Measurements from ENCODE around the gene INTS6.

Gene INTS6

DNA sequence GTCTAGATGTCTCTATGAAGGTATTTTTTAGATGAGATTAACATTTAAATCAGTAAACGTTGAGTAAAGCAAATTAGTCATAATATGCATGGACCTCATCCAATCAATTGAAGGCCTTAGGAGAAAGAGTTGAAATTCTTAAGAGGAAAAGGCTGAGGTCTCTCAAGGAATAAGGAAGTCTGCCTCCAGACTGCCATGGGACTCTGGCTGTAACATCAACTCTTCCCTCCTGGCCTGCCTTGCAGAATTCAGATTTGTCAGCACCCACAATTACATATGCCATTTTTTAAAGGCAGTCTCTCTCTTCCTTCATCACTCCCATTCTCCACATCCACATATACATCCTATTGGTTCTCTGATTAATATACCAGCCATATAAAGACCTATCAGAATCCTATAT is 28.8 kb upstream of the INTS6 start:
- H3K4me1 ChIP-seq (ENCODE audit: control insufficient read depth, low read length) = no peaks in the 10 kb centered on the region
- peaks cover 12% of the 10 kb centered on the region; the same call in 1 of the 2 replicates for H3K27me3 ChIP-seq (ENCODE audit: control insufficient read depth, low read length)
- H3K27ac ChIP-seq (ENCODE audit: low read depth, low read length) = no peak overlapping the region
- H3K79me2 ChIP-seq (ENCODE audit: control insufficient read depth, low read length) = no peaks in the 10 kb centered on the region
- TF ChIP-seq, protein P1, sequence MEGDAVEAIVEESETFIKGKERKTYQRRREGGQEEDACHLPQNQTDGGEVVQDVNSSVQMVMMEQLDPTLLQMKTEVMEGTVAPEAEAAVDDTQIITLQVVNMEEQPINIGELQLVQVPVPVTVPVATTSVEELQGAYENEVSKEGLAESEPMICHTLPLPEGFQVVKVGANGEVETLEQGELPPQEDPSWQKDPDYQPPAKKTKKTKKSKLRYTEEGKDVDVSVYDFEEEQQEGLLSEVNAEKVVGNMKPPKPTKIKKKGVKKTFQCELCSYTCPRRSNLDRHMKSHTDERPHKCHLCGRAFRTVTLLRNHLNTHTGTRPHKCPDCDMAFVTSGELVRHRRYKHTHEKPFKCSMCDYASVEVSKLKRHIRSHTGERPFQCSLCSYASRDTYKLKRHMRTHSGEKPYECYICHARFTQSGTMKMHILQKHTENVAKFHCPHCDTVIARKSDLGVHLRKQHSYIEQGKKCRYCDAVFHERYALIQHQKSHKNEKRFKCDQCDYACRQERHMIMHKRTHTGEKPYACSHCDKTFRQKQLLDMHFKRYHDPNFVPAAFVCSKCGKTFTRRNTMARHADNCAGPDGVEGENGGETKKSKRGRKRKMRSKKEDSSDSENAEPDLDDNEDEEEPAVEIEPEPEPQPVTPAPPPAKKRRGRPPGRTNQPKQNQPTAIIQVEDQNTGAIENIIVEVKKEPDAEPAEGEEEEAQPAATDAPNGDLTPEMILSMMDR (IDR thresholded peaks at IDR 0.05; ENCODE audit: low read depth, low read length, poor library complexity, severe bottlenecking) = no peak
- TF ChIP-seq EZH2phosphoT487 (IDR thresholded peaks at IDR 0.05; ENCODE audit: borderline replicate concordance, low read length) = no peak
- no peaks in the 10 kb centered on the region for H4K20me1 ChIP-seq (ENCODE audit: control insufficient read depth, insufficient read depth, low read depth, low read length)
- H3K4me2 ChIP-seq (ENCODE audit: low read length) = no peak overlapping the region
- H3F3A ChIP-seq (ENCODE audit: control insufficient read depth, insufficient read depth) = no peaks in the 10 kb centered on the region
- no peaks in the 10 kb centered on the region for H3K36me3 ChIP-seq (ENCODE audit: control insufficient read depth, low read length)
- H3K9me3 ChIP-seq (ENCODE audit: control insufficient read depth, insufficient read depth, low read length) = no peaks in the 10 kb centered on the region
- no peaks in the 10 kb centered on the region for H3K9me2 ChIP-seq (replicated peaks; ENCODE audit: control insufficient read depth, low read length)
- H3K4me3 ChIP-seq (ENCODE audit: low read length) = no peak overlapping the region

DNA sequence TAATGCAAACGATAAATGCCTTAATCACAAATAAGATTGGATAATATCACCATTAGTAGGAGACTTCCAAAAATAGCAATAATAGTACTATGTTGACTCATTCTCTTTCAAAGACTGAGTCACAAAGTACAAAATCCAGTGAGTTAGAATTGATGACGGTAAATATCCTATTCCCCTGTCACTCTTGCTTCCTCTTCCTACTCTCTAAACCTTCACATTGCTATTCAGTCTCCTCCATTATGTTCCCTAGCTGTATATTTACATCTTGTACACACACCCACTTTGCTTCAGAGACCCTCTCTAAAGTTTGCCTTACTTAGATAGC is 26.3 kb upstream of the INTS6 start:
- Histone ChIP-seq H3K4me3 (ENCODE audit: low read length) (no peak overlapping the region), H3K27ac (ENCODE audit: low read depth, low read length) (no peak overlapping the region), H3K27me3 (ENCODE audit: control insufficient read depth, low read length) (peaks cover 9% of the 10 kb centered on the region; the same call in 1 of the 2 replicates), H3K4me1 (ENCODE audit: control insufficient read depth, low read length) (no peaks in the 10 kb centered on the region), H3F3A (ENCODE audit: control insufficient read depth, insufficient read depth) (no peaks in the 10 kb centered on the region), H3K36me3 (ENCODE audit: control insufficient read depth, low read length) (no peaks in the 10 kb centered on the region), H3K9me3 (ENCODE audit: control insufficient read depth, insufficient read depth, low read length) (no peaks in the 10 kb centered on the region), H4K20me1 (ENCODE audit: control insufficient read depth, insufficient read depth, low read depth, low read length) (no peaks in the 10 kb centered on the region), H3K9me2 (replicated peaks; ENCODE audit: control insufficient read depth, low read length) (no peaks in the 10 kb centered on the region), H3K79me2 (ENCODE audit: control insufficient read depth, low read length) (no peaks in the 10 kb centered on the region), H3K4me2 (ENCODE audit: low read length) (no peak overlapping the region)
- TF ChIP-seq EZH2phosphoT487 (IDR thresholded peaks at IDR 0.05; ENCODE audit: borderline replicate concordance, low read length) = no peak
- TF ChIP-seq, protein P1 (IDR thresholded peaks at IDR 0.05; ENCODE audit: low read depth, low read length, poor library complexity, severe bottlenecking) = no peak

DNA sequence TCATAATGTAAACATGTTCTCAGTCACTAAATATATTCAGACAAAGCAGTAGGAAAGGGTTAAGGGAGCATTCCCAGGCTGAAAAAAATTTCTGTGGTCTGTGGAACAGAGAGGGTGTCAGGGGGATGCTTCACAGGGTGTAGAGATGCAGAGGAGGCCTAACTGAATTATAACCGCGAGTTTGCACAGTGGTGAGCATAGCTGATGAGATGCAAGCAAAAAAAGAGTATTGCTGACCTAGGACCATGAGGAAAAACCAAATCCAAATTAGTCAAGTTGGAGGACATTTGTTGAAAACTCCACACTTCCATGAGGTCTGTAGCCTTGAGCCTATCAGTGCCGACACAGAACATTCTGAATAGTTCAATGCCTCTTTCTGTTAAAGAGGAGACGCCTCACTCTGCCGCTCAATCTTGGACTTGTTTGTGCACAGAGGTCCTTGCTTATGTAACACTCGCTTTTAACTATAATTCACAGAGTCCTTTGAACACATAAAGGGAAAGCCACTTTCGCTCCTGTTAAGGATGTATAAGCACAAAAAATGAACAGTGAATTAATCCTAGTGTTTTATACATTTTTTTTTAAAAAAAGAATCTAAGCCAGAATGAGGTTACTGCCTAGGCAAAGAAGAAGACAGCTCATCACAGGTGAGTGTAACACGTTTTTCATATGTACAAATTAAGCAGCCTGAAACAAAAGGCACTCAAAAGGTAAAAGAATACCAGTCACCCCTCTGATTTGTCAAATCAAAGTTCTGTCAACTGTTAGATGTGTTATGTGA is 25.8 kb upstream of the INTS6 start:
- Histone ChIP-seq H3K36me3 (ENCODE audit: control insufficient read depth, low read length) (no peaks in the 10 kb centered on the region), H3K4me3 (ENCODE audit: low read length) (no peak overlapping the region), H3K4me1 (ENCODE audit: control insufficient read depth, low read length) (no peaks in the 10 kb centered on the region), H3K27ac (ENCODE audit: low read depth, low read length) (no peak overlapping the region), H3K79me2 (ENCODE audit: control insufficient read depth, low read length) (no peaks in the 10 kb centered on the region), H3K4me2 (ENCODE audit: low read length) (no peak overlapping the region), H3K27me3 (ENCODE audit: control insufficient read depth, low read length) (peaks cover 9% of the 10 kb centered on the region; the same call in 1 of the 2 replicates), H3K9me2 (replicated peaks; ENCODE audit: control insufficient read depth, low read length) (no peaks in the 10 kb centered on the region), H3K9me3 (ENCODE audit: control insufficient read depth, insufficient read depth, low read length) (no peaks in the 10 kb centered on the region), H4K20me1 (ENCODE audit: control insufficient read depth, insufficient read depth, low read depth, low read length) (no peaks in the 10 kb centered on the region), H3F3A (ENCODE audit: control insufficient read depth, insufficient read depth) (no peaks in the 10 kb centered on the region)
- TF ChIP-seq, protein P1 (IDR thresholded peaks at IDR 0.05; ENCODE audit: low read depth, low read length, poor library complexity, severe bottlenecking) = no peak
- TF ChIP-seq EZH2phosphoT487 (IDR thresholded peaks at IDR 0.05; ENCODE audit: borderline replicate concordance, low read length) = no peak
